Keratinocyte (primary cell): ENCODE results near the gene SMO. TPM values are rescaled to one million over a fixed set of nuclear protein-coding genes. Genes with fewer than 3 reads are reported as not detected.
A peak's percentile ranks its signal among the peaks of the same experiment; 100 is the strongest.

Experiments
- DNase-seq: peaks from one replicate; pipeline ENCODE4 v3.0.0-alpha.2; 2011; ENCODE audit warnings: low read depth, missing footprints, low spot score
- FAIRE-seq: peaks from 2 replicates; lab custom pipeline; 2011; peaks lifted over from hg19 to GRCh38; lab: Jason Lieb, UNC
- H2AFZ ChIP-seq: 2 replicates; pipeline ENCODE4 v1.6.0; 2012; ENCODE audit warnings: low read length, control low read depth, inconsistent platforms; ENCODE audit not compliant: control insufficient read depth
- H3K27ac ChIP-seq: 2 replicates; pipeline ENCODE4 v1.5.1; 2011; ENCODE audit warnings: low read length; ENCODE audit not compliant: control insufficient read depth, insufficient read depth
- H3K27me3 ChIP-seq: 3 replicates; pipeline ENCODE4 v1.6.0; 2011; ENCODE audit warnings: low read length; ENCODE audit not compliant: control insufficient read depth, insufficient read depth; ENCODE audit errors: extremely low read depth
- H3K36me3 ChIP-seq, 2 experiments: 2 replicates in 1 of 2; 3 replicates in 1 of 2; pipeline ENCODE4 v1.5.1; 2011; ENCODE audit warnings: low read length in 2 of 2, mild to moderate bottlenecking in 1 of 2; ENCODE audit not compliant: control insufficient read depth in 2 of 2, insufficient read depth in 2 of 2; ENCODE audit errors: extremely low read depth in 1 of 2
- H3K4me1 ChIP-seq: 3 replicates; pipeline ENCODE4 v1.5.1; 2011; ENCODE audit warnings: low read length; ENCODE audit not compliant: control insufficient read depth, insufficient read depth; ENCODE audit errors: extremely low read depth
- H3K4me2 ChIP-seq: 3 replicates; pipeline ENCODE4 v1.6.0; 2011; ENCODE audit warnings: low read depth, low read length; ENCODE audit not compliant: control insufficient read depth, insufficient read depth; ENCODE audit errors: extremely low read depth
- H3K4me3 ChIP-seq, 3 experiments: fragments of 200-600 bp in 1 of 3; sonication (generic) in 1 of 3; 2 replicates in 2 of 3; 3 replicates in 1 of 3; pipeline ENCODE4 v1.5.1; 2011 to 2016; ENCODE audit warnings: low read length in 3 of 3, mild to moderate bottlenecking in 3 of 3, control low read depth in 2 of 3, inconsistent platforms in 1 of 3, low read depth in 1 of 3, mixed read lengths in 1 of 3, mixed run types in 1 of 3, moderate library complexity in 1 of 3; ENCODE audit not compliant: control insufficient read depth in 2 of 3, insufficient read depth in 2 of 3; ENCODE audit errors: extremely low read depth in 1 of 3
- H3K79me2 ChIP-seq: 2 replicates; pipeline ENCODE4 v1.6.0; 2012; ENCODE audit warnings: low read length; ENCODE audit not compliant: control insufficient read depth, insufficient read depth
- H3K9ac ChIP-seq: 3 replicates; pipeline ENCODE4 v1.6.0; 2011; ENCODE audit warnings: low read length; ENCODE audit not compliant: control insufficient read depth, insufficient read depth; ENCODE audit errors: extremely low read depth
- H3K9me1 ChIP-seq: 3 replicates; pipeline ENCODE4 v1.6.0; 2011; ENCODE audit warnings: low read length; ENCODE audit not compliant: control insufficient read depth, insufficient read depth; ENCODE audit errors: extremely low read depth
- H3K9me3 ChIP-seq: 2 replicates; pipeline ENCODE4 v1.5.1; 2012; ENCODE audit warnings: low read depth, low read length; ENCODE audit not compliant: control insufficient read depth
- H4K20me1 ChIP-seq: 3 replicates; pipeline ENCODE4 v1.6.0; 2011; ENCODE audit warnings: low read length; ENCODE audit not compliant: control insufficient read depth, insufficient read depth; ENCODE audit errors: extremely low read depth
- EZH2 ChIP-seq: IDR thresholded peaks from one replicate; pipeline ENCODE4 v1.6.1; 2012; ENCODE audit warnings: inconsistent platforms, mild to moderate bottlenecking, low read length, moderate library complexity
- dilution Hi-C: fragments of 300-500 bp; cut with MboI; formaldehyde crosslinking; loops from one replicate; pipeline ENCODE4 v1.7.0; 2020; ENCODE audit warnings: low sequenced_read_pairs; ENCODE audit not compliant: extremely low pct_ligation_motif_present
- polyA plus RNA-seq, 5 experiments: library from polyadenylated mRNA; depleted of rRNA in 3 of 5; stranded (reverse) in 3 of 5; stranded (forward) in 1 of 5; unstranded in 1 of 5; fragments of >200 nt; gene quantifications; 1 replicate in 1 of 5; 2 replicates in 3 of 5; 3 replicates in 1 of 5; pipeline versions ENCODE4 v1.2.1 to v1.2.3, GENCODE V29; 2011 to 2012; ENCODE audit warnings: missing spikeins in 2 of 5, low read depth in 1 of 5, low replicate concordance in 1 of 5
- TF ChIP-seq, protein P1 (sequence below), 3 experiments: IDR thresholded peaks in 1 of 3; conservative IDR thresholded peaks in 1 of 3; optimal IDR thresholded peaks in 1 of 3; 2 replicates in 2 of 3; 3 replicates in 1 of 3; pipeline versions ENCODE3 to v1.5.1; 2011; ENCODE audit warnings: low read length in 3 of 3, mild to moderate bottlenecking in 3 of 3, moderate library complexity in 2 of 3, control low read depth in 1 of 3, inconsistent platforms in 1 of 3; ENCODE audit not compliant: insufficient read depth in 2 of 3; ENCODE audit errors: extremely low read depth in 1 of 3

Gene SMO
- polyA plus RNA-seq, 1 donor (not counting 4 experiments of a cell fraction or from before 2014, with no cell fraction given): 3.9 TPM

DNA sequence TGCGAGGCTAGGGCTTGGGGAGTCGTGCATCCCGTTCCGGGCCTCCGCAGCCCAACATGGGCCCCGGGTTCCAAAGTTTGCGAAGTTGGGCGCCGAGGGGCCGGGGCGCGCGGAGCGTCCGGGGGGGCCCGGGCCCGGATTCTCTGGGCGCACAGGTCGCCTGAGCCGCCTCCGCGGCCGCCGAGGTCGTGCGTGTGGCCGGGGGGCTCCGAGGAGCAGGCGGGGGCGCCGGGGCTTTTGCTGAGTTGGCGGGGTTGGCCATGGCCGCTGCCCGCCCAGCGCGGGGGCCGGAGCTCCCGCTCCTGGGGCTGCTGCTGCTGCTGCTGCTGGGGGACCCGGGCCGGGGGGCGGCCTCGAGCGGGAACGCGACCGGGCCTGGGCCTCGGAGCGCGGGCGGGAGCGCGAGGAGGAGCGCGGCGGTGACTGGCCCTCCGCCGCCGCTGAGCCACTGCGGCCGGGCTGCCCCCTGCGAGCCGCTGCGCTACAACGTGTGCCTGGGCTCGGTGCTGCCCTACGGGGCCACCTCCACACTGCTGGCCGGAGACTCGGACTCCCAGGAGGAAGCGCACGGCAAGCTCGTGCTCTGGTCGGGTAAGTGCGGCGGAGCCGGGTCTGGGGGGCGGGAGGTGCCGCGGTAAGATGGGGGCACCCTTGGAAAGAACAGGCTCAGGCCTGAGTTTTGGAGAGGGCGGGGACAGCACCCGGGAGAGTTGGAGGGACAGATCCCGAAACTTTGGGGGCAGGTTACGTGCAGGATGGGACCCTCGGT, 643 bp downstream of the SMO start:
- Histone ChIP-seq H3K4me3 (peak overlapping the region; percentile 51 to 70 (median 68)), H3K9ac (peak overlapping the region; percentile 56), H3K4me1 (peaks cover 16% of the 10 kb centered on the region), H2AFZ (peak overlapping the region; percentile 75), H3K79me2 (no peaks in the 10 kb centered on the region), H3K36me3 (no peaks in the 10 kb centered on the region), H3K9me3 (no peaks in the 10 kb centered on the region), H3K27ac (no peak overlapping the region), H4K20me1 (no peaks in the 10 kb centered on the region), H3K4me2 (peak overlapping the region; percentile 87), H3K27me3 (no peaks in the 10 kb centered on the region), H3K9me1 (no peaks in the 10 kb centered on the region)
- TF ChIP-seq, protein P1, sequence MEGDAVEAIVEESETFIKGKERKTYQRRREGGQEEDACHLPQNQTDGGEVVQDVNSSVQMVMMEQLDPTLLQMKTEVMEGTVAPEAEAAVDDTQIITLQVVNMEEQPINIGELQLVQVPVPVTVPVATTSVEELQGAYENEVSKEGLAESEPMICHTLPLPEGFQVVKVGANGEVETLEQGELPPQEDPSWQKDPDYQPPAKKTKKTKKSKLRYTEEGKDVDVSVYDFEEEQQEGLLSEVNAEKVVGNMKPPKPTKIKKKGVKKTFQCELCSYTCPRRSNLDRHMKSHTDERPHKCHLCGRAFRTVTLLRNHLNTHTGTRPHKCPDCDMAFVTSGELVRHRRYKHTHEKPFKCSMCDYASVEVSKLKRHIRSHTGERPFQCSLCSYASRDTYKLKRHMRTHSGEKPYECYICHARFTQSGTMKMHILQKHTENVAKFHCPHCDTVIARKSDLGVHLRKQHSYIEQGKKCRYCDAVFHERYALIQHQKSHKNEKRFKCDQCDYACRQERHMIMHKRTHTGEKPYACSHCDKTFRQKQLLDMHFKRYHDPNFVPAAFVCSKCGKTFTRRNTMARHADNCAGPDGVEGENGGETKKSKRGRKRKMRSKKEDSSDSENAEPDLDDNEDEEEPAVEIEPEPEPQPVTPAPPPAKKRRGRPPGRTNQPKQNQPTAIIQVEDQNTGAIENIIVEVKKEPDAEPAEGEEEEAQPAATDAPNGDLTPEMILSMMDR (optimal IDR thresholded peaks at IDR 0.05 in 1 of 3, IDR thresholded peaks at IDR 0.05 in 1 of 3, conservative IDR thresholded peaks at IDR 0.05 in 1 of 3; ENCODE audit: extremely low read depth in 1 of 3, insufficient read depth in 2 of 3, low read length in 3 of 3): no peak
- TF ChIP-seq EZH2: no peak
- FAIRE-seq (no peak), DNase-seq (no peak)
- dilution Hi-C loops: no loop called here

DNA sequence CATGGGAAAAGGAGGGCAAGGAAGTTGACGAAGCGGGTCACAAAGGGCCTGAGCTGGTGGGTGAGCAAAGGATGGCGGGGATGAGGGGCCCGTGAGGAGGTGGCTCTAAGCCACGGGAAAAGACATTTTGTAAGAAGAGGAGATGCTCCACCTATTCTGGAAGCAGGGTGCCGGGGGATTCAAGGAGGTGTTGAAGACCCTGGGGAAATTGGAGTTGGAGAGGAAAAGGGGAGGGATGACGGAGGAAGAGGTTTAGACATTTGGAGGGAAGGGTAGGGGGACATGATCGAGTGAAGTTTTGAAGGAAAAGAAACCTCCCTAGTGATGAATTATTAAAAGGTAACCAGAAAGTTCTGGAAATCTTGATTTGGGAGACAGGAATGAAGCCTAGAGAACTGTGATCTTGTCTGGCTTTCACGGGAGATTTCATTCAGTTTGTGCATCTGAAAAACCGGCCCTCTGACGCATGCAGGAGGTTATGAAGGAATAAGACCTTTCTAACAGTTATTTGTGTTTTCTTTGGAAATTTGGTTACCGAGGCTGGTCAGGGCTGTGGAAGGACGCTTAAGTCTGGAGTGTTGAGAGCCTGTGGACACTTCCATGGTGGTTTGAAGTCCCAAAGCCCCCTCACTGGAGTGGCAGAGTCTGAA, 1.4 kb downstream of the SMO start:
- Histone ChIP-seq H3K4me3 (peak overlapping the region; percentile 51 to 70 (median 68)), H3K9ac (peak overlapping the region; percentile 56), H3K9me1 (no peaks in the 10 kb centered on the region), H3K27ac (no peak overlapping the region), H3K4me1 (peaks cover 14% of the 10 kb centered on the region), H3K9me3 (no peaks in the 10 kb centered on the region), H4K20me1 (no peaks in the 10 kb centered on the region), H2AFZ (peak overlapping the region; percentile 75), H3K79me2 (no peaks in the 10 kb centered on the region), H3K27me3 (no peaks in the 10 kb centered on the region), H3K4me2 (peak overlapping the region; percentile 87), H3K36me3 (no peaks in the 10 kb centered on the region)
- FAIRE-seq: no peak
- dilution Hi-C loops: no loop called here
- DNase-seq: no peak
- no peak for TF ChIP-seq EZH2
- TF ChIP-seq, protein P1 (optimal IDR thresholded peaks at IDR 0.05 in 1 of 3, IDR thresholded peaks at IDR 0.05 in 1 of 3, conservative IDR thresholded peaks at IDR 0.05 in 1 of 3; ENCODE audit: extremely low read depth in 1 of 3, insufficient read depth in 2 of 3, low read length in 3 of 3): no peak
